Sciatic nerve (tissue), 2 donors: ENCODE results near the gene GRID1. TPM values are rescaled to one million over a fixed set of nuclear protein-coding genes. Genes with fewer than 3 reads are reported as not detected.

ENCODE experiments used
- ATAC-seq: fragments of 200-7000 bp; cut with Tn5 transposase; one replicate; pipeline ENCODE4 v1.9.1; 2020; ENCODE audit warnings: mild to moderate bottlenecking, moderate library complexity
- DNase-seq: peaks from one replicate; pipeline ENCODE4 v3.0.0-alpha.2; 2020; ENCODE audit warnings: low spot score
- intact Hi-C: fragments of 100-400 bp; cut with DNase I; formaldehyde crosslinking; loops from one replicate; pipeline ENCODE4 v1.14.2; 2022
- total RNA-seq: library from RNA; stranded (reverse); fragmentation: NEBNext Ultra II Directional; extraction: Animal tissue kit (Norgen Biotek cat#: 25700); gene quantifications from one replicate; pipeline ENCODE4 v1.2.1, GENCODE V29; 2021
- donor health status: DM: no; HTN: no; CAD: no.
- donor health status: DM: no; HTN: no; CAD: no.

The GRID1 gene
- total RNA-seq, 1 donor from 2014 or later: 15.4 TPM

DNA sequence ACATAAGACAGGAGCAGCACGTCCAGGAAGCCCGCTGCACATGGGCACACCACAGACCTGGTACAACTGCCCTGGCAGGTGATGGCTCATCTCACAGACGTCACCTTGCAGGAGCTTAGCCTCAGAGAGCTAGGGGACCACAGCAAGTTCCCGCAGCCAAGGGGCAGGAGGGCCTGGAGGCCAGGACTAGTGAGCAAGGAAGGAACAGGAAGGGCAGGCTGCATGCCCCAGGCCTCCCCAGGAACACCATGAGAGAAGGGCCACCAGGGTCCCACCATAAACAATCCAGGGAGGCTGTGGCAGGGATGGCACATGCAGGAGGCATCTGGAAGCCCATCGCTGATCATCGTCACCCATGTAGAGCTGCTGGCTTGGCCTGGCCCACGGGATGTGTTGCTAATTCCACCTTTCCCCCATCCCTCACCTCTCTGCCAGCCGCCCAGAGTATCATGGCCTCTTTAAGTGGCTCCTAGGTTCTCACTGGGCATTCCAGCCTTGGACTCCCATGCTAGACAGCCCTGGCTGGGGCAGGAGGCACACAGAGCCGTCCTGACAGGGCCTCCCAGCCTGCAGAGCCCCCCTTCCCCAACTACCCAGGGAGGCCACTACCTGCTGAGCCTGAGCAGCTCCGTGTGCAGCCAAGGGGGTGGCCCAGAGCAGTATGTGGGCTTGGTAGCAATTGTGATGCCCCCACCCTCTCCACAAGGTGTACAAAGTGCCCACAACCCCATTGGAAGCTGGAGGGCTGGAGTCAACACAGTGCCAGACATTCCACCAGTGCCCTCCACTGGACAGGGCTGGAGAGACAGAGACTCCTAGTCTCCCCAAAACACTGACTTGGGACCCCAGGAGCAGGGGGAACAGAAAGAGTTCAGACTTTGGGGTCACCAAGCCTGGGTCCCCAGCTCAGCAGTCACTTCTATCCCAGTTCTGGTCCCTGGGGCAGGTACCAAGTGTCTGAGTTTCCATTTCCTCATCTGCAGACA lies 35.5 kb downstream of the GRID1 start:
- ATAC-seq (no peak), DNase-seq (peak; percentile 44)
- intact Hi-C loops: no loop called here

DNA sequence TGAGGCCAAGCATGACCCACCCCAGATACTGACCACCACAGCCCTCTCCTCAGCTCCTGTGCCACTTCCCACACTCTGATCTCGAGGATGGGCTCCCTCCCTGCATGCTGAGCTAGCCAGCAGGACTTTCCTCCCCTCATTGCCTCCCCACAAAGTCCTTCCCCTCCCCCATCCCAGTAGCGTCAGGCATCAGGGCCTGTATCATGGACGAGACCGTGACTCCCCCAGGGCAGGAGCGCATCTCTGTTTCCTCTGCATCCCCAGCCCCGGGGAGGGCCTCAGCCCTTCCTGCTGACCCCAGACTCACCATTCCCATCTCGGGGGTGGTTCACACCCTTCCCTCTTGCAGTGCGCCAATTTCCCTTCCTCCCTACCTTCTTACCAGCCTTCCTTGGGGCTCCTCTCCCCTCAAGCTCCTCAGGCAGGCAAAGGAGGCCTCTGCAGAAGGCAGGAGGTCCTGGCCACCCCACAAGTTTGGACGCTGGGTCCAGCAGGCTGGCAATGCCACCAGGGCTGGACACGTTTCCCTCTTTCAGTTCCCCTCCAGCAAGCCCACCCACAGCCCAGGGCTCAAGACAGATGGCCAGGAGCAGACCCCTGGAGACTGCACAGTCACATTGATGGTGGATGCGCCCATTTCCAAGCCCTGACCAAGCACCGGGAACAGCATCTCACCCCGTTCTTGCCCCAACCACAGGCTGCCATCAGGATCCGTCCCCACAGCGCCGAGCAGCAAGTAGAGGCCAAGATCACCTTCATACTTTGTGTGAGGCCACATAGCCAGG lies 36.5 kb downstream of the GRID1 start:
- no peak for ATAC-seq
- peak; percentile 37 for DNase-seq
- intact Hi-C loops: no loop called here

DNA sequence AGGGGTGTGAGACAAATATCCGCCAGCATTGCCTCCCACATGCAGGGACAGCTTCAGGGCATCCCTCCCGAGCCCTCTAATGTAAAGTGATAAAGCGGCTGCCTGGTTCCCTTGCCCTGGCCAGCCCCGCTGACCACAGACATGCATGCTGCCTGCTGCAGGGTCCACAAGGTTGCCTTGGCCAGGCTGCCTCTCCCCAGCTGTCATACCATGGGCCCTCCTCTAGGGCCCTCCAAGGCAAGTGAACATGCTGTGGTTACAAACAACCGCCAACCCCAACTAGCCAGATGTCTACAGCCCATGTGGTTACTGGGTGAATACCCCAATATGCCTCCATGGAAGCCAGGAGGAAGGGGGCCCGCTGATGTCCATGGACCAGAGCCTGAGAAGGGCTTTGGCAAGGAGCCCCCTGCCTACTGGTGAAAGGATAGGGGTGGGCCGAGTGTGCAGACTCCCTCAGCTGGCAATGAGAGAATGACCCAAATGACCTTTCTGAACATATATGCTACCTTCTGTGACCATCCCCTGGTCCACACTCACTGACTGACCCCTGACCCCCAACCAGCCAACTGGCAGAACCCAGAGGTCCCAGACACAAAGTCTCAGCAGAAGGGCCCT lies 37.4 kb downstream of the GRID1 start:
- DNase-seq (peak; percentile 38), ATAC-seq (no peak)
- intact Hi-C loops: no loop called here

DNA sequence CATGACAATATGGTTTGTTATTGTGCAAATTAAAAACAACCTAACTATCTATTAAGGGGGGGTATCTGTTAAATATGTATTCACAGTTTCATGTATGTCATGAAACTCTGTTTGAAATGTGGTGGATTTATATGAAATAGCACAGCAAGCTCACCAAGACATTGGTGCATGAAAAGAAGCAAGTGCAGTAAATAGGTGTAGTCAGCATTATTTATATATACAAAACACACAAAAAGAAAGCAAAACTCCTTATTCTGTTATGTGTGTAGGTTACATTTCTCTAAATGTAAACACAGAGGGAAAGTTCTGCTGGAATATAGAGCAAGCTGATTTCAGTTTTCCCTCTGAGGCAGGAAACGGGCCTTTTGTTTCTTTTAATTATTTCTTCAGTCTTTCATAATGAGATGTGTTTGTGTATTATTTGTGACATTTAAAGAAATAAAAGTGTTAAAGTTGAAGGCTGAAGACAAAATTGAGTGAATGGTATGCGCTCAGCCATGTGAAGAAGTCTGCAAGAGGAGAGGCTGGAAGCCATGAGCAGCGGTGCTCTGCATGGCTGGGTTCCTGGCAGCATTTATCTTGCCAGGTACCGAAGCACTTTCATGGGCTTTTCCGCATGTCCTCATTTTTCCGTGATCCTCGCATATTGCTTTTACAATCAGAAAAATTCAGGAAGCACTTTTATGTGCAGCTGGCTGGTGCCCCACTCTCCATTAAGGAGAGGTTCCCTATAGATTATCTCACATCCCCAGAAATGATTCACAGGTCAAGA lies 38.5 kb downstream of the GRID1 start:
- peak; percentile 19 for DNase-seq
- intact Hi-C loops: no loop called here
- ATAC-seq: no peak

DNA sequence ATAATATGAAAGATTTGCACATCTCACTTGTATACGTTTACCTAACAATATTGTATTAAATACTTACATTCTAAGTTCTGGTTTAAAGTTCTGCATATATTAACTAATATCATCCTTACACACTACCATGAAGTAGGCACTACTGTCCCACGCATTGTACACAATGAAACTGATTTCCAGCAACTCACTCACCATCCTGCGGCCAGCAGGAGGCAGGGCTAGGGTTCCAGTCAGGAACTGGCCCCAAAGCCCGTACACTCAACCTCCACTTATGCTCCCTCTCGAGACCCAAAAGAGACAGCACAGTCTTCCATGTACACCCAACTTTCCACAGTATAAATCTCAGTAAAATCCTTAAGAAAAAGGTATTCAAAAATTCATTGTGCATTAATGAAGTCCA lies 41.4 kb downstream of the GRID1 start:
- no peak for DNase-seq

DNA sequence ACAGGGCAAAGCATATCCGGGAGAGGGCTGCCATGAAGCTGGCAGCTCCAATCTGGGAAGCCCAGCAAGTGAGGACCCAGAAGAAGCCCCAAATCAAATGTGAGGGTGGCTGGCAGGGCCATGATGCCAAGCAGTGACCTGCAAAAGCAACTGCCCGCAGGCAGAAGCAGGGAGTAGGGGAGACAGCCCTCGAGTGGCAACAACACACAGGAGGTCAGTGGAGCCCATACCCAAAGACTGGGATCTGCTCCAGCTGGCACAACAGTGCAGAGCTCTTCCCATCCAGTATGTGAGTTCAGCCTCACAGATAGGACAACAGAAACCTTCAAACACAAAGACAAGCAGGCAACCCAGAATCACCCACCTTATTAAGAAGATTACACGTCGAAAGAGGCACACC lies 45.0 kb downstream of the GRID1 start:
- ATAC-seq (no peak), DNase-seq (no peak)
- intact Hi-C loops: no loop called here

More for the DNA sequence above, 41.4 kb downstream of the GRID1 start:
- no peak for ATAC-seq
- intact Hi-C loops: no loop called here

DNA sequence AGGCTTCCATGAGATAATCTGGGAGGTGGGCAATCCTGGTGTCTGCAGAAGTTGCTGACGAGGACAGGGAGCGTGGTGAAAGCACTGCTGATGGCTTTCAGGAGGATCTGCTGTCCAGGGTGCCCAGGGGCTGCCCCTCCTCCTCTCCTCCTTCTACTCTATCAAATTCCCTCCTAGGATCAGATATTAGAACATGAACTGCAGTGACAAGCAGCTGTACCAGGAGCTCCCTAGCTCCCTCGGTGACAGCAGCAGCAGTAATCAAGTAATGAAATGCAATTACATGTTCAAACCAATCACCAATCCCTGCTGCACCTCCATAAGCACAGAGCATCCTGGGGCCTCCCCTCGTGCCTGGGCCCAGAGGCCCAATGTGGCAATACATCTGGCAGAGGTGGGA lies 46.9 kb downstream of the GRID1 start:
- ATAC-seq (no peak), DNase-seq (no peak)
- intact Hi-C loops: loop anchor here (1.0 kb wide), 1 partner anchor 20 kb away; no protein-coding TSS in a partner anchor

DNA sequence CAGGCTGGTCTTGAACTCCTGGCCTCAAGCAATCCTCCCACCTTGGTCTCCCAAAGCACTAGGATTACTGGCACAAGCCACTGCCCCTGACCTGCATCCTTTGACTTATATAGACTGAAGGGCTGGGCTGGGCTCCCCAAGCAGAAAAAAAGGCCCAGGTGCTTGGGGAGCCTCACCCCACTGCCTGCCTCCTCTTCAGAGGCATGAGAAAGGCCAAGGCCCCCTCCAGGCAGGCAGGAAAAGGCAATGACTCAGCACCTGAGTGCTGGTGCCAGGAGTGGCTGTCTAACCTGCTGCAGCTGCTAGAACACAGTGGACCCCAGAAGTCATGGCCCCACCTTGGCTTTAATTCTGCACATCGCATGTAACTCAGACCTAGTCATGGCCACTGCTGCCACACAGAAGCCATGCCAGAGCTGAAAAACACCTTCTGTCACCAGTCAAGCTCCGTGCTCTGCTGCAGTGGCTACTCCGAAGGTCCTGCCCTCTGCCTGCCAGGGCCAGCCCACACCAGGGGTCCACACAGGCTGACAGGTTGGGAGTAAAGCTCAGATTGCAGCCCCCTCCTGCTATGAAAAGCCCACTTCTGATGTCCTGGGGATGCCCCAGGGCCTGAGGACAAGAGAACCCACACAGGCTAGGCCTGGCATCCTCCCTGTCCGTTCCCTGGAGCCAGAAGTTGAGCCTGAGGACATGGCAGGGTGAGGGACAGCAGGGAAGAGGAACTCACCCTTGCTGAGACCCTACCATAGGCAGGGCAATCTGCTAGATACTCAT lies 48.5 kb downstream of the GRID1 start:
- ATAC-seq: no peak
- DNase-seq: peak; percentile 27
- intact Hi-C loops: no loop called here

DNA sequence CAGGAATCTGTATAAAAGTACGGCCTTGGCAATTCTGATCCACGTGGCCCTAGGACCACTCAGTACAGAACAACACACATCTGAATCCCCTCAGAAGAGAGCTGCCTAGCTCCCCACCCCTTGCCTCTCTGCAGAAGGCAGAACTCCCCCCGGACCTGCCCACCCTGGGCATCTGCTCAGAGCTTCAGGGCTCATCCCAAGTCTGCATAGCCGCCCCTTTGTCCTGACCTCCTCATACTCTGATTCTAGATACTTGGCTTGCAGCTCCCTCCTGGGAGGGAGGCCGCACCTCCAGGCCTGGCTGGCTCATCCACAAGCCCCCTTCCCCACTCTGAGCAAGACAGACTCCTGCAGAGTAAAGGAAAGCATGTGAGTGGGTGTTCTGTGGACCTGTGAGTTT lies 49.6 kb downstream of the GRID1 start:
- intact Hi-C loops: no loop called here
- DNase-seq (peak; percentile 26), ATAC-seq (no peak)

DNA sequence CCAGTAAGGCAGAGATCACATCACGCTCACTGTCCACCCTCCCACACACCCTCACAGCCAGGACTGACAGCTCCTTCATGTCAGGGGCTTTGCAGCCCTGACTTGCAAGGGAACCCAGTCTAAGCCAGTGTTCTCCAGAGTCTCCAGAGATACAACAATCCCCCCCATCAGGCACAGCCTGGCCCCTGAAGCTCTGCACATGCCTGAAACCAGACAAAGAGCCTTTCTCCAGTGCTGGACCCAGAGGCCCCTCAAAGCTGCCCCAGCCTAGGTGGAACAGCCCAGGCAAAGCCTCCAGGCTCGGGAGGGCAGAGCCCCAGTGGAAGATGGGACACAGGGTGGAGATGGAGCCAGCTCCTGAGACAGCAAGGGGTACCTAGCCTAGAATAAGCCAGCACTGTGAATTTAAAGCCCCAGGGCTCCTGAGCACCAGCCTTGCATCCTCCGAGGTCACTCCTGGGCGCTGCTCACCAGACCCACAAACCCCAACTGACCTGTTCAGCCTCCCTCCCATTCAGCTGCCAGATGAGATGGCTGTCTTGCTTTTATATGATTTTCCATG lies 50.2 kb downstream of the GRID1 start:
- intact Hi-C loops: no loop called here
- DNase-seq: peak; percentile 37
- ATAC-seq: no peak

DNA sequence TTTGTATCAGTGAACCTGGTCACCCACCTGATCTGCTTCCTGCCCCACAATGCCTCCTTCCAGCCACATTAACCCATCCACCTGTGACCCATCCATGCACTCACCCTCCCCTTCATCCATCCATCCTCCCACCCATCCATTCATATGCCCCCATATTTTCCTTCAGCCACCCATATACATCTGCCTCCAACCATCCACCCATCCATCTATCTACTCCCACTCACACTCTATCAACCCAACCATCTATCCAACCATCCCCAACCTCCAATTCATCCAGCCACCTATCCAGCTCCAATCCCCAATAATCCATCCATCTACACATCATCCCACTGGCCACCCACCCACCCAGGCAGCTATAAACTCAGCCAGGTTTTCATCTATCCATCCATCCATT lies 51.0 kb downstream of the GRID1 start:
- intact Hi-C loops: no loop called here
- ATAC-seq (no peak), DNase-seq (no peak)

DNA sequence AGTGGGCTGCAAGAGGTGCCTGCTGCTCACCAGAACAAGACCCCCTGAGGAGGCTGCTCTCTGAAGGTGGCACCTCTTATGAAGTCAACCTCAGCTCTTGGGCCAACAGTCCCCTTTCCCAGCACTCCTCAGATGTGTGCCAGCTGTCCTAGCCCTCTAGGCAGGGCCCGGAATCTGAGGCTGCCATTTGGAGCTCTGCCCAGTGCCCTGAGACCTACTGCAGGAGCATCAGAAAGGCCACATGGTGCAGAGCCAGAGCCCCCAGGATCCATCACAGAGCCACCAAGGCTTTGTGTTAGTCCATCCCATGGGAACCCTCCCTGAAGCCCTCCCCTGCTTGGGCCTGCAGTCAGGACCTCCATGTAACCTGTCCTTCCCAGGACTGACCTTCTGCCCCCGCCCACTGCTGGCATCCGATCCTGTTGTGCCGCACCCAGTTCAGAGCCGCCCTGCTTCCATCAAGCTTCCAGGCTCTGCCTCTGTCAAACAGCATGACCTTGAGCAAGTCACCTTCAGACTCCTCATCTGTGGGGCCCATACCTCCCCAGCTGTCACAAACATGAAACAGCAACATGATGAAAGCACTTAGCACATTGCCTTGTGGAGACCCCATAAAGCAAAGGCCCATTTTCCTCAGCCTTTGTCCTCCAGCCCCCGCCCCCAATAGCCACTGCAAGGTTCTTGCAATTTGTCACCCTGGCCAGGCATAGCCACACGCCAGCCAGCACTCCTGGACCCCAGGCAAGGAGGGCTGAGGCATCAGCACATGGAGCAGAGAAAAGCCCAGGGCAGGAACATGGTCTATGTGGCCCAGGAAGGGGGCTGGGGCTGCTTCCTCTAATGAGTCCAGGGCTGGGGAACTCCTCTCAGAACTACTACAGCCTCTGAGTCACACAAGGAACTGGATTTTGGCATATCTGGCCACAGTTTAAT lies 51.7 kb downstream of the GRID1 start:
- ATAC-seq (no peak), DNase-seq (peak; percentile 39)
- intact Hi-C loops: no loop called here

DNA sequence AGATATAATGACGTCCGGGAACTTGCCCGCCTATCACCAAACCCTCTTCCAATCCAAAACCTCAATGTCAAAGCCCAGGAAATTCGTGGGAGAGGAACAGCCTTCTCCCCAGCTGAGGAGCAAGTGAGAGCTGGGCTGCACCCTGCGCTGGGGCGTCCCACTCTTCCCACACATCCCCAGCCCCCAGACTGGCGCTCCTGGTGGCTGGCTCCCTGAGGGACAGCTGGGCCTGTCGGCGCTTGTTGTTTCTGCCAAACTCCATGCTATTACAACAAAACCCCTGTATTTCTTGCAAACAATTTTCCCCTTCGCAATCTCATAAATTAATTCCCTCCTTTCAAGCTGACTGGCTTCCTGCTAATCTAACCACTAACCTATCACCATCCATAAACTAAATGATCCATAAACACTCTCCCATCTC lies 53.0 kb downstream of the GRID1 start:
- ATAC-seq (no peak), DNase-seq (no peak)

DNA sequence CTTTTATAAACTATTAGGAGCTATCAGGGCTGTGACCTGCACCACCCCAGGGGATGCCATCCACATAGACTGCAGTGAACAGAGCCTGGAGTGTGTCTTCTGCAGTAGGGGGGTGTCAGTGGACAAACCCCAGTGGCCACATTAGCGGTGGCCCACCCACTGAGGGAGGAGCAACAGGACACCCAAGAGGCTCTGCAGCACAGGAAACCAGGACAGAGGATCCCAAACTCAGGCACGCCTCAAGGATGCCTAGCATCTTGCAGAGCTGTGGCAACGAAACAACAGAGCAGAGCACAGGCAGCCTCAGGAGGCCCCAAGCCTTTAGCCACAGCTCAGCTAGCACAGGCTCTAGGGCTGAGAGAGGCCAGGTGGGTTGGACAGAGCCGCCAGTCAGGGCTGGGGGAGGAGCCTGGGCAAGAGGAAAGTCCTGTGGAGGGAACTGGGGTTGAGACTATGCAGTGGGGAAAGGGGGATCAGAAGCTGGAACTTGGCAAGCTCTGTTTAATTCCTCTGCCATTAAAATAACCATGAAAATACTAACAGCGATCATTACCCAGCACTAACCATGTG lies 53.8 kb downstream of the GRID1 start:
- ATAC-seq (no peak), DNase-seq (no peak)
- intact Hi-C loops: no loop called here

More for the DNA sequence above, 53.0 kb downstream of the GRID1 start:
- intact Hi-C loops: no loop called here

DNA sequence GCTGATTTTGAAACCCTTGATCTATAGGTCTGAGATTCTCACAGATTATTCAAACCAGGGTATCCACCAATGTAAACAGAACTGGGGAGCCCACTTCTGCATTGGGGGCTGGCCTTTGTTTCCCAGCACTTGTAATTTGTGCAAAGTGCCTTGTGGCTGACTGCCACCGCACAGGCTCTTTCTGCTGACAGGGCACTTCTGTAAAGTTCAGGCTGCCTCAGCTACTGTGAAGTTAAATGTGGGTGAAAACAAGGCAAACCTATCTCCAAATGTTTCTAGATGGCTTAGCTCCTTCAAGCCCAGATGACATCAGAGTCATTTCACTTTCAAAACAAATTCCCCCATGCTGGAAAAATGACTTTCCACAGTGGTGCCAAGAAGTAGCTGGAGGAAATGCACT lies 54.7 kb downstream of the GRID1 start:
- ATAC-seq: no peak
- intact Hi-C loops: no loop called here
- DNase-seq: no peak

DNA sequence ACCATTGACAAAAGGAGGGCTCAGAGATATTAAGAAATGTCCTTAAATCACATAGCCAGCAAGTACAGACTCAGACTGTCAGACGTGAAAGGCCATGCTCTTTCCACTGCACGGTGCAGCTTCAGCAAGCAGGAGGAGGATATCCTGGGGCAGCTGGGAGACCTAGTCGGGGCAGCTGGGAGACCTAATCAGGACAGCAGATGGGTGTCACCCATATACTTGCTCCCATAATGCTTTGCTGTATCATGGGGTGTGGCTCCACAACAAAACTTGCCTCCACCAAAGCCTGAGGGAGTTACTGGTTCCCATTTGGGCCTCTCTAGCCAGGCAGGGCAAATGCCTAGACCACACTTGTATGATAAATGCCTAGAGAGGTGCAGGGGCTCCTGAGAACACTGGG lies 55.4 kb downstream of the GRID1 start:
- ATAC-seq (no peak), DNase-seq (no peak)
- intact Hi-C loops: no loop called here
